Epithelial cell of proximal tubule (primary cell): ENCODE measurements around the gene MMP19. TPM values are rescaled to one million over a fixed set of nuclear protein-coding genes. Genes with fewer than 3 reads are reported as not detected.

Experiments used
- DNase-seq: peaks from one replicate; pipeline ENCODE4 v3.0.0-alpha.2; 2011; ENCODE audit warnings: low read depth
- H3K4me3 ChIP-seq: 2 replicates; pipeline ENCODE4 v1.5.1; 2011; ENCODE audit warnings: low read depth, mild to moderate bottlenecking, low read length
- CTCF ChIP-seq: conservative IDR thresholded peaks from 2 replicates; pipeline ENCODE4 v1.5.1; 2012; ENCODE audit warnings: low read depth, mild to moderate bottlenecking, low read length
- total RNA-seq: library from RNA; depleted of rRNA; stranded (reverse); fragments of >200 nt; gene quantifications from 2 replicates; pipeline ENCODE4 v1.2.3, GENCODE V29; 2015

MMP19 gene
- total RNA-seq, 1 donor from 2014 or later: 1.3 TPM

DNA sequence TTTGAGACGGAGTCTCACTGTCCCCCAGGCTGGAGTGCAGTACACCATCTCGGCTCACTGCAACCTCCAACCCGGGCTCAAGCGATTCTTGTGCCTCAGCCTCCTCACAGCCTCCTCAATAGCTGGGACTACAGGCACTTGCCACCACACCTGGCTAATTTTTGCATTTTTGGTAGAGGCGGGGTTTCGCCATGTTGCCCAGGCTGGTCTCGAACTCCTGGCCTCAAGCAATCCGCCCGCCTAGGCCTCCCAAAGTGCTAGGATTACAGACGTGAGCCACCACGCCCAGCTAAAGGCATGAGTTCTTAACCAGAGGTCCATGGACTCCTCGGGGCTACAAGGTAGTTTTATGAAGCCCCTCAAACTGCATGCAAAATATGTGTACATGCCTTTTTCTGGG lies 27.3 kb downstream of the MMP19 start:
- no peak for DNase-seq
- TF ChIP-seq CTCF: no peak
- peak overlapping the region; percentile 99 for H3K4me3 ChIP-seq

DNA sequence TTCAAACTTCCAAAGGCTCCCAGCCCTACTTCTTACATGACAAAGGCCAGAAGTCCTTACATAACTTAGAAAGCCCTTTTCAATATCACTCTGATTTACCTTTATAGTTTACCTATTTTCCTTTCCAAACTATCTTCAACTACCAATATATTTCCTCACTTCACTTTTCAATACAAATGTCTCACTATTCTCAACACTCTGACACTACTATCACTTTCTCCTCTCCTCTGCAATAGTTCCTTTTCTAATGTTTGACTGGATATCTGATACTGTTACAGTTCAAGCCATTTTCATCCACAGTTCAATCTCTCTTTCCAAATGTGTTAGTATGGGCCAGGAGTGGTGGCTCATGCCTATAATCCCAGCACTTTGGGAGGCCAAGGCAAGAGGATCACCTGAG lies 28.5 kb downstream of the MMP19 start:
- TF ChIP-seq CTCF: no peak
- no peak overlapping the region for H3K4me3 ChIP-seq
- no peak for DNase-seq

- no peak overlapping the region for H3K4me3 ChIP-seq
- no peak for TF ChIP-seq CTCF
- no peak for DNase-seq
Measured at GRCh38 chr12:55812088-55812487, 30.6 kb downstream of the MMP19 start.

- no peak overlapping the region for H3K4me3 ChIP-seq
- no peak for DNase-seq
- TF ChIP-seq CTCF: no peak
Measured at GRCh38 chr12:55809274-55809673, 33.5 kb downstream of the MMP19 start.

DNA sequence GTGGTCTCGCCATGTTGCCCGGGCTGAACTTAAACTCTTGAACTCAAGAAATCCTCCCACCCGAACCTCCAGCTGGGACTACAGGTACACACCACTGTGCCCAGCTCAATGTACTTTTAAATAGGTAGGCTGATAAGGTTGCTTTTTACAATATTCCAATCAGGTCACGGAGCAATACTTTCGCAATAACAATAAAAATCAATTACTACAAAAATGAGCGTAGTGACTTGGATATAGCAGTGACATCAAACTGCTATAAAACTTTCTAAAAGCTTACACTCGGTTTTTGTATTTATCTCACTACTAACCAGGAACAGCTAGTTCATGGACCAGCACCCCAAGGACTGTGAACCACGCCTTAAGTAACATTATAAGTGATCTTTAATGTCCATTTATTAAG lies 35.8 kb downstream of the MMP19 start:
- no peak overlapping the region for H3K4me3 ChIP-seq
- no peak for DNase-seq
- TF ChIP-seq CTCF: no peak

- no peak for TF ChIP-seq CTCF
- DNase-seq: no peak
- H3K4me3 ChIP-seq: no peak overlapping the region
Measured at GRCh38 chr12:55797550-55797949, 45.2 kb downstream of the MMP19 start.

GRCh38 chr12:55797068-55797467 lies 45.7 kb downstream of the MMP19 start:
- TF ChIP-seq CTCF: peak; percentile 61
- no peak overlapping the region for H3K4me3 ChIP-seq
- DNase-seq: no peak
